Measurements from ENCODE around the gene SPP2.

SPP2 gene

GRCh38 chr2:234014427-234014826 is 36.1 kb upstream of the SPP2 start:
- no peak for TF ChIP-seq CTCF (conservative IDR thresholded peaks at IDR 0.05; ENCODE audit: low read depth, low read length)
- DNase-seq (ENCODE audit: low read depth) = no peak
- no peak overlapping the region for H3K4me3 ChIP-seq (ENCODE audit: low read length)

GRCh38 chr2:234015861-234016260 is 34.6 kb upstream of the SPP2 start:
- no peak overlapping the region for H3K4me3 ChIP-seq (ENCODE audit: low read length)
- no peak for TF ChIP-seq CTCF (conservative IDR thresholded peaks at IDR 0.05; ENCODE audit: low read depth, low read length)
- DNase-seq (ENCODE audit: low read depth) = no peak

GRCh38 chr2:234019896-234020295 is 30.6 kb upstream of the SPP2 start:
- no peak for DNase-seq (ENCODE audit: low read depth)
- no peak for TF ChIP-seq CTCF (conservative IDR thresholded peaks at IDR 0.05; ENCODE audit: low read depth, low read length)
- no peak overlapping the region for H3K4me3 ChIP-seq (ENCODE audit: low read length)

- DNase-seq (ENCODE audit: low read depth) = no peak
- no peak for TF ChIP-seq CTCF (conservative IDR thresholded peaks at IDR 0.05; ENCODE audit: low read depth, low read length)
- H3K4me3 ChIP-seq (ENCODE audit: low read length) = no peak overlapping the region
Measured at GRCh38 chr2:234020332-234020731, 30.2 kb upstream of the SPP2 start.

- no peak for TF ChIP-seq CTCF (conservative IDR thresholded peaks at IDR 0.05; ENCODE audit: low read depth, low read length)
- no peak for DNase-seq (ENCODE audit: low read depth)
Measured at GRCh38 chr2:234022424-234022823, 28.1 kb upstream of the SPP2 start.

GRCh38 chr2:234024304-234024703 is 26.2 kb upstream of the SPP2 start:
- TF ChIP-seq CTCF (conservative IDR thresholded peaks at IDR 0.05; ENCODE audit: low read depth, low read length) = no peak
- no peak overlapping the region for H3K4me3 ChIP-seq (ENCODE audit: low read length)
- DNase-seq (ENCODE audit: low read depth) = no peak

More at GRCh38 chr2:234022424-234022823, 28.1 kb upstream of the SPP2 start:
- no peak overlapping the region for H3K4me3 ChIP-seq (ENCODE audit: low read length)

GRCh38 chr2:234025466-234025865 is 25.0 kb upstream of the SPP2 start:
- TF ChIP-seq CTCF (conservative IDR thresholded peaks at IDR 0.05; ENCODE audit: low read depth, low read length) = no peak
- H3K4me3 ChIP-seq (ENCODE audit: low read length) = peak overlapping the region; percentile 41
- DNase-seq (ENCODE audit: low read depth) = no peak
